Measurements from ENCODE around the gene C1GALT1. TPM values are rescaled to one million over a fixed set of nuclear protein-coding genes. Genes with fewer than 3 reads are reported as not detected.

C1GALT1 gene
- total RNA-seq, 1 donor: 137 TPM

- Histone ChIP-seq H3K9me3 (ENCODE audit: low read depth, low read length) (no peaks in the 10 kb centered on the region), H3K4me1 (ENCODE audit: insufficient read depth, low read length) (no peaks in the 10 kb centered on the region), H2AFZ (ENCODE audit: low read length) (no peak overlapping the region), H4K20me1 (ENCODE audit: insufficient read depth, low read length) (peaks cover 7% of the 10 kb centered on the region), H3K79me2 (ENCODE audit: insufficient read depth, low read length) (peaks cover 57% of the 10 kb centered on the region), H3K27ac (ENCODE audit: low read depth, low read length) (no peak overlapping the region), H3K4me2 (ENCODE audit: insufficient read depth, low read length) (no peak overlapping the region), H3K36me3 (ENCODE audit: insufficient read depth, low read length) (peaks cover 25% of the 10 kb centered on the region), H3K4me3 (ENCODE audit: insufficient read depth, low read length) (no peak overlapping the region), H3K27me3 (ENCODE audit: insufficient read depth, low read length) (no peaks in the 10 kb centered on the region)
- no peak for TF ChIP-seq CTCF (IDR thresholded peaks at IDR 0.05; ENCODE audit: extremely low read depth, low read depth, low read length)
- DNase-seq (ENCODE audit: insufficient read length, low spot score, missing footprints): no peak
Measured at GRCh38 chr7:7249814-7250213, 67.5 kb downstream of the C1GALT1 start.

DNA sequence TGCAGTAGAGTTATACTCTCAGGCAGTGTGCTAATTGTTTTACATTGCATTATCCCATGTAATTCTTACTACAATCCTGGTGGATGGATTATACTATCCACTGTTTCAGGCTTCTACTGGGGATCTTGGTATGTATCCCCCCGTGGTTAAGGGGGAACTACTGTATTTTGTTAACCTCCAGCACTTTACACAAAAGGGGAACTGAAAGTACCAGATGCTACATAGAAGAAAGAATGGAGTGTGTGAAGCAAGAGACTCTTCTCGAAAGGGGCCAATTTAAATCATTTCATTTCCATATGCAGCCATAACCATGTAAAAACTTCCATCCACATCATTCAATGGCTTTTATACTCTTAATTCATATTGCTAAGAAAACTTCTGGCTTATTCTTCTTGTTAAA, 69.4 kb downstream of the C1GALT1 start:
- Histone ChIP-seq H3K4me2 (ENCODE audit: insufficient read depth, low read length) (no peak overlapping the region), H3K79me2 (ENCODE audit: insufficient read depth, low read length) (peaks cover 43% of the 10 kb centered on the region), H3K27me3 (ENCODE audit: insufficient read depth, low read length) (no peaks in the 10 kb centered on the region), H3K27ac (ENCODE audit: low read depth, low read length) (no peak overlapping the region), H4K20me1 (ENCODE audit: insufficient read depth, low read length) (peaks cover 4% of the 10 kb centered on the region), H3K4me1 (ENCODE audit: insufficient read depth, low read length) (no peaks in the 10 kb centered on the region), H3K9me3 (ENCODE audit: low read depth, low read length) (no peaks in the 10 kb centered on the region), H2AFZ (ENCODE audit: low read length) (no peak overlapping the region), H3K36me3 (ENCODE audit: insufficient read depth, low read length) (peaks cover 29% of the 10 kb centered on the region), H3K4me3 (ENCODE audit: insufficient read depth, low read length) (no peak overlapping the region)
- TF ChIP-seq CTCF (IDR thresholded peaks at IDR 0.05; ENCODE audit: extremely low read depth, low read depth, low read length): no peak
- DNase-seq (ENCODE audit: insufficient read length, low spot score, missing footprints): no peak

- H3K36me3 ChIP-seq (ENCODE audit: insufficient read depth, low read length): peaks cover 42% of the 10 kb centered on the region
- no peak for DNase-seq (ENCODE audit: insufficient read length, low spot score, missing footprints)
- H3K27ac ChIP-seq (ENCODE audit: low read depth, low read length): no peak overlapping the region
- no peaks in the 10 kb centered on the region for H3K4me1 ChIP-seq (ENCODE audit: insufficient read depth, low read length)
- H4K20me1 ChIP-seq (ENCODE audit: insufficient read depth, low read length): peaks cover 4% of the 10 kb centered on the region
- H3K79me2 ChIP-seq (ENCODE audit: insufficient read depth, low read length): peaks cover 31% of the 10 kb centered on the region
- no peak overlapping the region for H3K4me3 ChIP-seq (ENCODE audit: insufficient read depth, low read length)
- no peak overlapping the region for H2AFZ ChIP-seq (ENCODE audit: low read length)
- H3K9me3 ChIP-seq (ENCODE audit: low read depth, low read length): no peaks in the 10 kb centered on the region
- no peak for TF ChIP-seq CTCF (IDR thresholded peaks at IDR 0.05; ENCODE audit: extremely low read depth, low read depth, low read length)
- no peak overlapping the region for H3K4me2 ChIP-seq (ENCODE audit: insufficient read depth, low read length)
- no peaks in the 10 kb centered on the region for H3K27me3 ChIP-seq (ENCODE audit: insufficient read depth, low read length)
Measured at GRCh38 chr7:7254319-7254718, 72.0 kb downstream of the C1GALT1 start.

GRCh38 chr7:7254908-7255307, 72.6 kb downstream of the C1GALT1 start:
- H2AFZ ChIP-seq (ENCODE audit: low read length): no peak overlapping the region
- H3K9me3 ChIP-seq (ENCODE audit: low read depth, low read length): no peaks in the 10 kb centered on the region
- no peak for TF ChIP-seq CTCF (IDR thresholded peaks at IDR 0.05; ENCODE audit: extremely low read depth, low read depth, low read length)
- peaks cover 4% of the 10 kb centered on the region for H4K20me1 ChIP-seq (ENCODE audit: insufficient read depth, low read length)
- no peak overlapping the region for H3K4me3 ChIP-seq (ENCODE audit: insufficient read depth, low read length)
- no peaks in the 10 kb centered on the region for H3K27me3 ChIP-seq (ENCODE audit: insufficient read depth, low read length)
- no peak for DNase-seq (ENCODE audit: insufficient read length, low spot score, missing footprints)
- H3K4me1 ChIP-seq (ENCODE audit: insufficient read depth, low read length): no peaks in the 10 kb centered on the region
- no peak overlapping the region for H3K4me2 ChIP-seq (ENCODE audit: insufficient read depth, low read length)
- H3K36me3 ChIP-seq (ENCODE audit: insufficient read depth, low read length): peaks cover 48% of the 10 kb centered on the region
- no peak overlapping the region for H3K27ac ChIP-seq (ENCODE audit: low read depth, low read length)
- peaks cover 26% of the 10 kb centered on the region for H3K79me2 ChIP-seq (ENCODE audit: insufficient read depth, low read length)
